WTC11 (cell line): ENCODE data around the gene SDR9C7. TPM values are rescaled to one million over a fixed set of nuclear protein-coding genes. Genes with fewer than 3 reads are reported as not detected.

ENCODE experiments used
- ATAC-seq: fragments of 200-7000 bp; cut with Tn5 transposase; 2 replicates; pipeline ENCODE4 v1.10.0; 2021; ENCODE audit warnings: mild to moderate bottlenecking, moderate library complexity
- CTCF ChIA-PET: fragments of 300-600 bp; sonication (Branson Sonifier 250); formaldehyde crosslinking; loops from one replicate; lab custom pipeline; 2021; ENCODE audit warnings: antibody characterized with exemption; lab: Charles Lee
- POLR2A ChIA-PET: fragments of 350-600 bp; sonication (Branson Sonifier 250); formaldehyde crosslinking; loops from one replicate; lab custom pipeline; 2021; ENCODE audit warnings: antibody characterized with exemption; lab: Charles Lee
- DNase-seq: peaks from one replicate; pipeline ENCODE4 v3.0.0; 2021; ENCODE audit warnings: low spot score
- H3K27ac Mint-ChIP-seq: 2 replicates; pipeline ENCODE4 v1.8.0; 2021; ENCODE audit warnings: mixed read lengths
- H3K27me3 Mint-ChIP-seq: 2 replicates; pipeline ENCODE4 v1.8.0; 2021; ENCODE audit warnings: low read depth, mild to moderate bottlenecking, moderate library complexity, mixed read lengths
- H3K36me3 Mint-ChIP-seq: 2 replicates; pipeline ENCODE4 v1.8.0; 2021; ENCODE audit warnings: mixed read lengths
- H3K4me1 Mint-ChIP-seq: 2 replicates; pipeline ENCODE4 v1.8.0; 2022; ENCODE audit warnings: mixed read lengths
- H3K4me3 Mint-ChIP-seq: 2 replicates; pipeline ENCODE4 v1.8.0; 2021; ENCODE audit warnings: mild to moderate bottlenecking, moderate library complexity, mixed read lengths
- H3K9me3 Mint-ChIP-seq: 2 replicates; pipeline ENCODE4 v1.8.0; 2021; ENCODE audit warnings: mixed read lengths
- ARID4B ChIP-seq: sonication (generic); formaldehyde crosslinking; IDR thresholded peaks from 2 replicates; pipeline ENCODE4 v1.8.0; 2023; ENCODE audit warnings: missing genetic modification reagents, mild to moderate bottlenecking, borderline replicate concordance
- ATF3 ChIP-seq: sonication (generic); formaldehyde crosslinking; conservative IDR thresholded peaks from 2 replicates; pipeline ENCODE4 v1.8.1; 2022; ENCODE audit warnings: mild to moderate bottlenecking, missing genetic modification reagents
- CTCF ChIP-seq: fragments of 200-600 bp; IDR thresholded peaks from 2 replicates; pipeline ENCODE4 v1.8.0; 2022; ENCODE audit warnings: antibody characterized with exemption
- EMX1 ChIP-seq: fragments of 250-450 bp; sonication (Bioruptor Pico); IDR thresholded peaks from 2 replicates; pipeline ENCODE4 v1.8.0; 2021; ENCODE audit warnings: mild to moderate bottlenecking
- FOXP4 ChIP-seq: sonication (generic); formaldehyde crosslinking; IDR thresholded peaks from 2 replicates; pipeline ENCODE4 v1.8.0; 2022; ENCODE audit warnings: mild to moderate bottlenecking, missing genetic modification reagents
- GABPB1 ChIP-seq: sonication (generic); formaldehyde crosslinking; IDR thresholded peaks from 2 replicates; pipeline ENCODE4 v1.8.1; 2023; ENCODE audit warnings: mild to moderate bottlenecking, missing genetic modification reagents
- JAZF1 ChIP-seq: fragments of 250-450 bp; sonication (Bioruptor Pico); IDR thresholded peaks from 2 replicates; pipeline ENCODE4 v1.9.0; 2021; ENCODE audit warnings: moderate library complexity, mild to moderate bottlenecking, inconsistent platforms
- MLX ChIP-seq: sonication (generic); formaldehyde crosslinking; IDR thresholded peaks from 2 replicates; pipeline ENCODE4 v1.8.1; 2023; ENCODE audit warnings: mild to moderate bottlenecking, missing genetic modification reagents, moderate library complexity
- NR1H2 ChIP-seq: sonication (generic); formaldehyde crosslinking; IDR thresholded peaks from 2 replicates; pipeline ENCODE4 v1.9.0; 2021; ENCODE audit warnings: mild to moderate bottlenecking, moderate library complexity, missing genetic modification reagents
- NR2C2 ChIP-seq: sonication (generic); formaldehyde crosslinking; IDR thresholded peaks from 2 replicates; pipeline ENCODE4 v1.8.0; 2022; ENCODE audit warnings: mild to moderate bottlenecking, missing genetic modification reagents
- TEAD1 ChIP-seq: sonication (generic); formaldehyde crosslinking; IDR thresholded peaks from 2 replicates; pipeline ENCODE4 v1.8.0; 2022; ENCODE audit warnings: mild to moderate bottlenecking, missing genetic modification reagents
- USF2 ChIP-seq: sonication (generic); formaldehyde crosslinking; IDR thresholded peaks from 2 replicates; pipeline ENCODE4 v1.8.1; 2023; ENCODE audit warnings: mild to moderate bottlenecking, missing genetic modification reagents, moderate library complexity
- ZBTB21 ChIP-seq: sonication (generic); formaldehyde crosslinking; IDR thresholded peaks from 2 replicates; pipeline ENCODE4 v1.8.1; 2023; ENCODE audit warnings: mild to moderate bottlenecking, missing genetic modification reagents, borderline replicate concordance
- ZMAT4 ChIP-seq: fragments of 250-450 bp; sonication (Bioruptor Pico); IDR thresholded peaks from 2 replicates; pipeline ENCODE4 v1.9.0; 2021; ENCODE audit warnings: mild to moderate bottlenecking
- ZNF219 ChIP-seq: sonication (generic); formaldehyde crosslinking; IDR thresholded peaks from 2 replicates; pipeline ENCODE4 v1.8.0; 2023; ENCODE audit warnings: missing genetic modification reagents, mild to moderate bottlenecking, borderline replicate concordance
- ZNF263 ChIP-seq: sonication (generic); formaldehyde crosslinking; IDR thresholded peaks from 2 replicates; pipeline ENCODE4 v1.8.1; 2022; ENCODE audit warnings: low read depth, mild to moderate bottlenecking, moderate library complexity, missing genetic modification reagents
- ZNF281 ChIP-seq: sonication (generic); formaldehyde crosslinking; IDR thresholded peaks from 2 replicates; pipeline ENCODE4 v1.8.0; 2023; ENCODE audit warnings: mild to moderate bottlenecking, missing genetic modification reagents
- ZNF396 ChIP-seq: fragments of 250-450 bp; sonication (Bioruptor Pico); IDR thresholded peaks from 2 replicates; pipeline ENCODE4 v1.8.0; 2021; ENCODE audit warnings: mild to moderate bottlenecking, moderate library complexity, borderline replicate concordance
- ZNF425 ChIP-seq: fragments of 250-450 bp; sonication (Bioruptor Pico); conservative IDR thresholded peaks from 2 replicates; pipeline ENCODE4 v1.9.0; 2021; ENCODE audit warnings: mild to moderate bottlenecking
- total RNA-seq: library from RNA; stranded (reverse); gene quantifications from 3 replicates; pipeline ENCODE4 v1.2.3, GENCODE V29; 2021

Gene SDR9C7
- total RNA-seq, 1 experiment from 2014 or later, result not detected

- no peak overlapping the region for H3K27ac Mint-ChIP-seq
- no peak overlapping the region for H3K4me3 Mint-ChIP-seq
- H3K36me3 Mint-ChIP-seq, result peaks cover 4% of the 10 kb centered on the region
- DNase-seq, result no peak
- H3K9me3 Mint-ChIP-seq, result peaks cover 46% of the 10 kb centered on the region
- ChIA-PET POLR2A (no interaction called here), CTCF (interaction anchor here (0.6 to 2.3 kb wide), 2 partner anchors 39 to 375 kb away, joined by 4 to 9 read pairs; no protein-coding TSS in a partner anchor)
- peaks cover 5% of the 10 kb centered on the region for H3K27me3 Mint-ChIP-seq
- H3K4me1 Mint-ChIP-seq, result no peaks in the 10 kb centered on the region
- ATAC-seq, result no peak
- TF ChIP-seq ATF3 (no peak), ZNF396 (CRISPR knock-in tag) (no peak), ZNF263 (CRISPR knock-in tag) (no peak), ZMAT4 (CRISPR knock-in tag) (no peak), NR1H2 (CRISPR knock-in tag) (no peak), TEAD1 (CRISPR knock-in tag) (no peak), USF2 (CRISPR knock-in tag) (no peak), ZBTB21 (CRISPR knock-in tag) (no peak), EMX1 (no peak), CTCF (no peak), ZNF425 (CRISPR knock-in tag) (no peak), JAZF1 (CRISPR knock-in tag) (no peak), ZNF281 (no peak), NR2C2 (no peak), ZNF219 (CRISPR knock-in tag) (no peak), FOXP4 (CRISPR knock-in tag) (no peak), ARID4B (no peak), MLX (CRISPR knock-in tag) (no peak), GABPB1 (CRISPR knock-in tag) (no peak)
Measured at GRCh38 chr12:56948457-56948777, 14.2 kb upstream of the SDR9C7 start.
